Measurements from ENCODE around the gene VAT1L. TPM values are rescaled to one million over a fixed set of nuclear protein-coding genes. Genes with fewer than 3 reads are reported as not detected.
A peak's percentile ranks its signal among the peaks of the same experiment; 100 is the strongest.
"Not testable (repeated sequence)": the region's sequence is repeated elsewhere in the genome, so short reads cannot be mapped to it uniquely, and the experiment has no call there.

Gene VAT1L
- total and polyA plus RNA-seq, 2 experiments from 2014 or later: 6.2 TPM

GRCh38 chr16:77943801-77944200 lies 155.4 kb downstream of the VAT1L start:
- Histone ChIP-seq H3K4me1 (ENCODE audit: insufficient read depth) (no peaks in the 10 kb centered on the region), H3K9ac (no peak overlapping the region), H3K4me3 (no peak overlapping the region), H3K27ac (no peak overlapping the region), H4K20me1 (ENCODE audit: insufficient read depth) (no peaks in the 10 kb centered on the region), H3K4me2 (ENCODE audit: unreplicated experiment) (no peak overlapping the region), H3K9me2 (ENCODE audit: insufficient read depth) (no peaks in the 10 kb centered on the region), H2AFZ (no peak overlapping the region), H3K36me3 (ENCODE audit: low read depth) (no peaks in the 10 kb centered on the region), H3K79me2 (ENCODE audit: insufficient read depth) (no peaks in the 10 kb centered on the region), H3K27me3 (replicated peaks; ENCODE audit: insufficient read depth) (no peaks in the 10 kb centered on the region), H3F3A (ENCODE audit: insufficient read depth) (0 out of 2 replicates have a peak, but pooled peaks cover 3% of the 10 kb centered on the region), H3K9me3 (ENCODE audit: low read depth) (no peaks in the 10 kb centered on the region)
- 15 to 23% methylated on average over 5 of the region's 5 CpGs for WGBS, 2 experiments (ENCODE audit: low coverage in 1 of 2, low lambda C conversion rate in 2 of 2, missing lambda C conversion rate in 2 of 2)
- no peak for DNase-seq
- in situ Hi-C loops (cut with MboI): no loop called here
- TF ChIP-seq EZH2phosphoT487 (IDR thresholded peaks at IDR 0.05; ENCODE audit: insufficient read depth, low read depth) (no peak), EZH2 (IDR thresholded peaks at IDR 0.05; ENCODE audit: insufficient read depth, poor library complexity, severe bottlenecking) (no peak)

- H3K27me3 ChIP-seq (replicated peaks; ENCODE audit: insufficient read depth): no peaks in the 10 kb centered on the region
- in situ Hi-C loops (cut with MboI): no loop called here
- no peak overlapping the region for H3K9ac ChIP-seq
- no peaks in the 10 kb centered on the region for H3K9me2 ChIP-seq (ENCODE audit: insufficient read depth)
- H4K20me1 ChIP-seq (ENCODE audit: insufficient read depth): no peaks in the 10 kb centered on the region
- H3K27ac ChIP-seq: no peak overlapping the region
- H3K36me3 ChIP-seq (ENCODE audit: low read depth): no peaks in the 10 kb centered on the region
- DNase-seq: no peak
- no peaks in the 10 kb centered on the region for H3K4me1 ChIP-seq (ENCODE audit: insufficient read depth)
- H3F3A ChIP-seq (ENCODE audit: insufficient read depth): 0 out of 2 replicates have a peak, but pooled peaks cover 3% of the 10 kb centered on the region
- H3K9me3 ChIP-seq (ENCODE audit: low read depth): no peaks in the 10 kb centered on the region
- no peak for TF ChIP-seq EZH2 (IDR thresholded peaks at IDR 0.05; ENCODE audit: insufficient read depth, poor library complexity, severe bottlenecking)
- TF ChIP-seq EZH2phosphoT487 (IDR thresholded peaks at IDR 0.05; ENCODE audit: insufficient read depth, low read depth): no peak
- no peaks in the 10 kb centered on the region for H3K79me2 ChIP-seq (ENCODE audit: insufficient read depth)
- H3K4me2 ChIP-seq (ENCODE audit: unreplicated experiment): no peak overlapping the region
- H2AFZ ChIP-seq: no peak overlapping the region
- 39% methylated on average over 2 of the region's 2 CpGs for WGBS, 2 experiments (ENCODE audit: low coverage in 1 of 2, low lambda C conversion rate in 2 of 2, missing lambda C conversion rate in 2 of 2)
- H3K4me3 ChIP-seq: no peak overlapping the region
Measured at GRCh38 chr16:77944631-77945030, 156.3 kb downstream of the VAT1L start.

GRCh38 chr16:77945126-77945525 lies 156.8 kb downstream of the VAT1L start:
- no peak overlapping the region for H3K9ac ChIP-seq
- no peak overlapping the region for H3K27ac ChIP-seq
- H3K4me2 ChIP-seq (ENCODE audit: unreplicated experiment): no peak overlapping the region
- 53 to 63% methylated on average over 4 of the region's 4 CpGs for WGBS, 2 experiments (ENCODE audit: low coverage in 1 of 2, low lambda C conversion rate in 2 of 2, missing lambda C conversion rate in 2 of 2)
- no peaks in the 10 kb centered on the region for H3K27me3 ChIP-seq (replicated peaks; ENCODE audit: insufficient read depth)
- H3F3A ChIP-seq (ENCODE audit: insufficient read depth): 0 out of 2 replicates have a peak, but pooled peaks cover 3% of the 10 kb centered on the region
- H3K36me3 ChIP-seq (ENCODE audit: low read depth): no peaks in the 10 kb centered on the region
- in situ Hi-C loops (cut with MboI): no loop called here
- H3K79me2 ChIP-seq (ENCODE audit: insufficient read depth): no peaks in the 10 kb centered on the region
- H2AFZ ChIP-seq: no peak overlapping the region
- H3K4me1 ChIP-seq (ENCODE audit: insufficient read depth): no peaks in the 10 kb centered on the region
- DNase-seq: peak; percentile 51
- H3K9me3 ChIP-seq (ENCODE audit: low read depth): no peaks in the 10 kb centered on the region
- TF ChIP-seq EZH2 (IDR thresholded peaks at IDR 0.05; ENCODE audit: insufficient read depth, poor library complexity, severe bottlenecking) (no peak), EZH2phosphoT487 (IDR thresholded peaks at IDR 0.05; ENCODE audit: insufficient read depth, low read depth) (no peak)
- H3K9me2 ChIP-seq (ENCODE audit: insufficient read depth): no peaks in the 10 kb centered on the region
- no peaks in the 10 kb centered on the region for H4K20me1 ChIP-seq (ENCODE audit: insufficient read depth)
- H3K4me3 ChIP-seq: no peak overlapping the region

- Histone ChIP-seq H3K4me1 (ENCODE audit: insufficient read depth) (no peaks in the 10 kb centered on the region), H3K79me2 (ENCODE audit: insufficient read depth) (no peaks in the 10 kb centered on the region), H3K4me2 (ENCODE audit: unreplicated experiment) (no peak overlapping the region), H3F3A (ENCODE audit: insufficient read depth) (0 out of 2 replicates have a peak, but pooled peaks cover 3% of the 10 kb centered on the region), H3K4me3 (no peak overlapping the region), H3K27me3 (replicated peaks; ENCODE audit: insufficient read depth) (no peaks in the 10 kb centered on the region), H3K9ac (no peak overlapping the region), H3K27ac (no peak overlapping the region), H3K9me2 (ENCODE audit: insufficient read depth) (no peaks in the 10 kb centered on the region), H3K36me3 (ENCODE audit: low read depth) (no peaks in the 10 kb centered on the region), H3K9me3 (ENCODE audit: low read depth) (no peaks in the 10 kb centered on the region), H2AFZ (no peak overlapping the region), H4K20me1 (ENCODE audit: insufficient read depth) (no peaks in the 10 kb centered on the region)
- 26 to 34% methylated on average over 4 of the region's 4 CpGs for WGBS, 2 experiments (ENCODE audit: low coverage in 1 of 2, low lambda C conversion rate in 2 of 2, missing lambda C conversion rate in 2 of 2)
- TF ChIP-seq EZH2phosphoT487 (IDR thresholded peaks at IDR 0.05; ENCODE audit: insufficient read depth, low read depth) (no peak), EZH2 (IDR thresholded peaks at IDR 0.05; ENCODE audit: insufficient read depth, poor library complexity, severe bottlenecking) (no peak)
- in situ Hi-C loops (cut with MboI): no loop called here
- no peak for DNase-seq
Measured at GRCh38 chr16:77946823-77947222, 158.5 kb downstream of the VAT1L start.

- H3K27ac ChIP-seq; H3K4me2 ChIP-seq (ENCODE audit: unreplicated experiment); H3K9ac ChIP-seq; in situ Hi-C loops (cut with MboI); H4K20me1 ChIP-seq (ENCODE audit: insufficient read depth); DNase-seq; H3K4me1 ChIP-seq (ENCODE audit: insufficient read depth); H3F3A ChIP-seq (ENCODE audit: insufficient read depth); H3K9me3 ChIP-seq (ENCODE audit: low read depth); H3K27me3 ChIP-seq (replicated peaks; ENCODE audit: insufficient read depth); H2AFZ ChIP-seq; H3K9me2 ChIP-seq (ENCODE audit: insufficient read depth); H3K4me3 ChIP-seq; H3K79me2 ChIP-seq (ENCODE audit: insufficient read depth); H3K36me3 ChIP-seq (ENCODE audit: low read depth): not testable (repeated sequence)
- WGBS, 2 experiments (ENCODE audit: low coverage in 1 of 2, low lambda C conversion rate in 2 of 2, missing lambda C conversion rate in 2 of 2): 62 to 63% methylated on average over 6 of the region's 6 CpGs
Measured at GRCh38 chr16:77947590-77947989, 159.2 kb downstream of the VAT1L start.
